ENCODE data around the gene KCNAB2. TPM values are rescaled to one million over a fixed set of nuclear protein-coding genes. Genes with fewer than 3 reads are reported as not detected.

KCNAB2 gene
- total RNA-seq, 2 donors from 2014 or later: 14.0 to 36.1 TPM

DNA sequence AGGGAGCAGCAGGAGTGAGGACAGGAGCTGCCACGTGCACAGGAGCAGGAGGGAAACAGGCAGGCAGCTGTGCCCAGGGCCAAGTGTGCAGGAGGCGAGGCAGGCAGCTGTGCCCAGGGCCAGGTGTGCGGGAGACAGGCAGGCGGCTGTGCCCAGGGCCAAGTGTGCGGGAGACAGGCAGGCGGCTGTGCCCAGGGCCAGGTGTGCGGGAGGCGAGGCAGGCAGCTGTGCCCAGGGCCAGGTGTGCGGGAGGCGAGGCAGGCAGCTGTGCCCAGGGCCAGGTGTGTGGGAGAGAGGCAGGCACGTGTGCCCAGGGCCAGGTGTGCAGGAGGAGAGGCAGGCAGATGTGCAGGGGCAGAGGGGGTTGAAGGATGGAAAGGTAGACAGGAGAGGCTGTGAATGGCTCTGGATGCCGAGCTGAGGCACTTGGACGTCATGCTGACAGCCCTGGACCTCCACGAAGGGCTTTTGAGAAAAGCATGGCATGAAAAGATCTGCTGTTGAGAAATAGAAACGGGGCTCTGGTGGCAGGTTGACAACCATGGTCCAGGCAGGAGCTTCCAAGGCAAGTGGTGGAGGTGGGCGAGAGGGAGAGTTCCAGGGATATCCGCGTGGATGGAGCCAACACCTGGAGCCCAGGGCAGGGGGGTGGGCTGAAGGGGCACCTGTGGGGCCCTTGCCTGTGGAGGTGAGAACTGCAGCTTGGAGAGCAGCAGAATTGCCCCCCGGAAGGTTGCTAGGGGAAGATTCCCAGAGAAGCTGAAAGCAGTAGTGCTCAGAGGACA is 34.3 kb upstream of the KCNAB2 start:
- DNase-seq (ENCODE audit: low spot score) (no peak), ATAC-seq (ENCODE audit: insufficient number of reproducible peaks, low FRiP score, low read depth) (no peak)
- Histone ChIP-seq H3K4me1 (ENCODE audit: control insufficient read depth in 1 of 2, low read depth in 2 of 2) (no peaks in the 10 kb centered on the region), H3K9me3 (no peaks in the 10 kb centered on the region), H3K4me3 (no peak overlapping the region), H3K27ac (no peak overlapping the region), H3K36me3 (no peaks in the 10 kb centered on the region), H3K27me3 (replicated peaks; ENCODE audit: insufficient read depth) (no peaks in the 10 kb centered on the region)
- TF ChIP-seq, protein P1, sequence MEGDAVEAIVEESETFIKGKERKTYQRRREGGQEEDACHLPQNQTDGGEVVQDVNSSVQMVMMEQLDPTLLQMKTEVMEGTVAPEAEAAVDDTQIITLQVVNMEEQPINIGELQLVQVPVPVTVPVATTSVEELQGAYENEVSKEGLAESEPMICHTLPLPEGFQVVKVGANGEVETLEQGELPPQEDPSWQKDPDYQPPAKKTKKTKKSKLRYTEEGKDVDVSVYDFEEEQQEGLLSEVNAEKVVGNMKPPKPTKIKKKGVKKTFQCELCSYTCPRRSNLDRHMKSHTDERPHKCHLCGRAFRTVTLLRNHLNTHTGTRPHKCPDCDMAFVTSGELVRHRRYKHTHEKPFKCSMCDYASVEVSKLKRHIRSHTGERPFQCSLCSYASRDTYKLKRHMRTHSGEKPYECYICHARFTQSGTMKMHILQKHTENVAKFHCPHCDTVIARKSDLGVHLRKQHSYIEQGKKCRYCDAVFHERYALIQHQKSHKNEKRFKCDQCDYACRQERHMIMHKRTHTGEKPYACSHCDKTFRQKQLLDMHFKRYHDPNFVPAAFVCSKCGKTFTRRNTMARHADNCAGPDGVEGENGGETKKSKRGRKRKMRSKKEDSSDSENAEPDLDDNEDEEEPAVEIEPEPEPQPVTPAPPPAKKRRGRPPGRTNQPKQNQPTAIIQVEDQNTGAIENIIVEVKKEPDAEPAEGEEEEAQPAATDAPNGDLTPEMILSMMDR (IDR thresholded peaks at IDR 0.05): no peak

DNA sequence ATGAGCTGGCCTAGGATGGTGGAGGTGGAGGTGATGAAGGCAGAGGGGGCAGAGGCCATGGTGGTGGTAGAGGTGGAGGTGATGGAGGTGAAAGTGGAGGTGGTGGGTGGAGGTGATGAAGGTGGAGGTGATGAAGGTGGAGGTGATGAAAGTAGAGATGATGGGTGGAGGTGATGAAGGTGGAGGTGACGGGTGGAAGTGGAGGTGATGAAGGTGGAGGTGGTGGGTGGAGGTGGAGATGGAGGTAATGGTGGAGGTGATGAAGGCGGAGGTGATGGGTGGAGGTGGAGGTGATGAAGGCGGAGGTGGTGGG is 33.8 kb upstream of the KCNAB2 start:
- no peaks in the 10 kb centered on the region for H3K4me1 ChIP-seq (ENCODE audit: control insufficient read depth in 1 of 2, low read depth in 2 of 2)
- TF ChIP-seq, protein P1 (IDR thresholded peaks at IDR 0.05): no peak
- H3K4me3 ChIP-seq: no peak overlapping the region
- no peak overlapping the region for H3K27ac ChIP-seq
- no peaks in the 10 kb centered on the region for H3K9me3 ChIP-seq
- no peaks in the 10 kb centered on the region for H3K36me3 ChIP-seq
- ATAC-seq (ENCODE audit: insufficient number of reproducible peaks, low FRiP score, low read depth): no peak
- DNase-seq (ENCODE audit: low spot score): no peak
- no peaks in the 10 kb centered on the region for H3K27me3 ChIP-seq (replicated peaks; ENCODE audit: insufficient read depth)

DNA sequence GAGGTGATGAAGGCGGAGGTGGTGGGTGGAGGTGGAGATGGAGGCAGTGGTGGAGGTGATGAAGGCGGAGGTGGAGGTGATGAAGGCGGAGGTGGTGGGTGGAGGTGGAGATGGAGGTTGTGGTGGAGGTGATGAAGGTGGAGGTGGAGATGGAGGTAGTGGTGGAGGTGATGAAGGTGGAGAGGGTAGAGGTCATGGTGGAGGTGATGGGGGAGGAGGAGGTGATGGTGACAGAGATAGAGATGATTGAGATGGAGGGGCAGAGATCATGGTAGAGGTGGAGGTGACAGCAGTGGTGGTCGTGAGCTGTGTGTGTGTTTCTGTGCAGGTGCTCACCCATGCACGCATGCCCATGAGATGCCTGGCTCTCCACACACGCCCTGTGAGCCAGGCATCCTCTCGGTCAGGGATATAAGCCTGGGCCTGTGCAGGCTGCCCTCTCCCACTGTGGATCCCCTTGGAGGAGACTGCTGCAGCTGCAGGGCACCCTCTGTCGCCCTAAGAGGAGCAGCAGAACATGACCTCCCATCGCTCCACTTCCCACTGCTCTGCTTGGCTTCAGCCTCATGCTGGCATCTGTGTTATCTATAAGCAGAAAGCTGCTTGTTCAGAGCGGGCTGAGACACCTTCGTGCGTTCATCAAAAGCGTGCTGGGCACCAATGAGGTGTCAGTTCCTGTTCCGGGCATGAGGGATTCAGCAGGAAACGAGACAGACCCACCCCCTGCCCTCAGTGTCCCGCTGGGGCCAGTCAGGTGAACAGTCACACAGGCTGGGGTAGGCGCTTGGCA is 33.0 kb upstream of the KCNAB2 start:
- H3K27me3 ChIP-seq (replicated peaks; ENCODE audit: insufficient read depth): no peaks in the 10 kb centered on the region
- H3K36me3 ChIP-seq: no peaks in the 10 kb centered on the region
- ATAC-seq (ENCODE audit: insufficient number of reproducible peaks, low FRiP score, low read depth) (no peak), DNase-seq (ENCODE audit: low spot score) (no peak)
- no peak overlapping the region for H3K27ac ChIP-seq
- no peak overlapping the region for H3K4me3 ChIP-seq
- TF ChIP-seq, protein P1 (IDR thresholded peaks at IDR 0.05): no peak
- H3K9me3 ChIP-seq: no peaks in the 10 kb centered on the region
- H3K4me1 ChIP-seq (ENCODE audit: control insufficient read depth in 1 of 2, low read depth in 2 of 2): no peaks in the 10 kb centered on the region

DNA sequence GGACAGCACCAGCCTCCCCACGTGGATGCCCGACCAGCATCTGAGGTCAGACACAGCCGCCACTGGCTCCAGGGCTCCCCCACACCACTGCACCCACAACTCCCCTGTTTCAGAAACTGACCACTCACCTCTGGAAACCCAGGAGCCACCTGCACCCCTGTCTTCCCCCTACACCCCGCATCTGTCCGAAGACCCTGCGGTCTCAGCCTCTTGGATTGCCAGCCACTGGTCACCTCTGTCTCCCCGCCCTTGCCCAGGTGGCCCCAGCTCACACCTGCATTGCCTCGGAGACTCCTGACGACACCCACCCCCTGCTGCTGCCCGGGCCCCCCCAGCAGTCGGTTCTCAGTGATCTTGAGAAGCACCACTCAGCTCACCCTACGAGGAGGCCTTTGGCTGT is 32.2 kb upstream of the KCNAB2 start:
- ATAC-seq (ENCODE audit: insufficient number of reproducible peaks, low FRiP score, low read depth) (no peak), DNase-seq (ENCODE audit: low spot score) (no peak)
- TF ChIP-seq, protein P1 (IDR thresholded peaks at IDR 0.05): no peak

DNA sequence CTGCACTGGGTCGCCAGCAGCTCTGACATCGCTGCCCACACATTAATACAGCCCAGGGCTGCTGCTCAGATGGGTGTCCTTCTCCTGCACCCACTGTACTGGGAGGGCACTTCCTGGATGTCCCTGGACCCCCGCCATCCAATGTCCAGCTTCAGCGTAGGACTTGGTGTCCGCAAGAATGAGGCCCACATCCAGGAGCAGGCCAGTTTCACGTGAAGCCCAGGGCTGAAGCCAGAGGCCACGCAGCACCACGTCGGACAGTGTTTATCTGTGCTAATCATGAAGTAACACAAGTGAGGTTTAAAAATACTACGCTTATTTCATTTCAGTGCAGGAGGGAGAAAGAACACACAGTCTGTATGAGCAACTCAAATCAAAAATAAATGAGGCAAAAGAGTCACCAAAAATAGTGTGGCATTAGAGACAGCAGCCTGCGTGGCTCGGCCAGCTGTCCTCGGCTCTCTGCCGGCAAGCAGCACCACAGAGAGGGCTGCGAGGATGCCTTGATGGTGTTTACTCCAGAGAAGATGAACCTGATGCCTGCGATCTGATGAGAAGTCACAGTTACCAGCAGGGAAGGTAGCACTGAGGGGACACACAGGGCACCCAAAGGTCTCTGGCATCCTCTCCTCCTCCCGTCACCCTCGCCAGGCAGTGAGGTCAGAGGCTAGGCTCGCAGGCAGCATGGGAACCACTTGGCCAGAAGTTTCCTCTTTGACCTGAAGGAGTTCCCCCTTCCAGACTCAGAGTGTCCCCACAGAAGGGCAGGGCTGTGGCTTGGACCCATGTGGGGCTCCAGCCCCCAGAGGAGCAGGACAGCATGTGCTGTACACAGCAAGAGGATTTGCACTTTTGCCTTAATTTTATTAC is 31.3 kb upstream of the KCNAB2 start:
- no peaks in the 10 kb centered on the region for H3K36me3 ChIP-seq
- H3K4me1 ChIP-seq (ENCODE audit: control insufficient read depth in 1 of 2, low read depth in 2 of 2): no peaks in the 10 kb centered on the region
- no peaks in the 10 kb centered on the region for H3K9me3 ChIP-seq
- ATAC-seq (ENCODE audit: insufficient number of reproducible peaks, low FRiP score, low read depth) (no peak), DNase-seq (ENCODE audit: low spot score) (no peak)
- H3K27me3 ChIP-seq (replicated peaks; ENCODE audit: insufficient read depth): no peaks in the 10 kb centered on the region
- H3K27ac ChIP-seq: no peak overlapping the region
- no peak overlapping the region for H3K4me3 ChIP-seq
- TF ChIP-seq, protein P1 (IDR thresholded peaks at IDR 0.05): no peak

More for the DNA sequence above, 32.2 kb upstream of the KCNAB2 start:
- no peaks in the 10 kb centered on the region for H3K4me1 ChIP-seq (ENCODE audit: control insufficient read depth in 1 of 2, low read depth in 2 of 2)
- H3K27ac ChIP-seq: no peak overlapping the region
- H3K36me3 ChIP-seq: no peaks in the 10 kb centered on the region
- H3K4me3 ChIP-seq: no peak overlapping the region
- no peaks in the 10 kb centered on the region for H3K27me3 ChIP-seq (replicated peaks; ENCODE audit: insufficient read depth)
- H3K9me3 ChIP-seq: no peaks in the 10 kb centered on the region

All from thoracic aorta (tissue), 2 donors.